NCI-H526 treated with DMSO at 0.1 percent for 48 hours (cell line): Measurements from ENCODE around the gene LMCD1.

ENCODE experiments used
- DNase-seq: peaks from one replicate; lab custom pipeline; 2025; lab: John Stamatoyannopoulos, UW

The LMCD1 gene

DNA sequence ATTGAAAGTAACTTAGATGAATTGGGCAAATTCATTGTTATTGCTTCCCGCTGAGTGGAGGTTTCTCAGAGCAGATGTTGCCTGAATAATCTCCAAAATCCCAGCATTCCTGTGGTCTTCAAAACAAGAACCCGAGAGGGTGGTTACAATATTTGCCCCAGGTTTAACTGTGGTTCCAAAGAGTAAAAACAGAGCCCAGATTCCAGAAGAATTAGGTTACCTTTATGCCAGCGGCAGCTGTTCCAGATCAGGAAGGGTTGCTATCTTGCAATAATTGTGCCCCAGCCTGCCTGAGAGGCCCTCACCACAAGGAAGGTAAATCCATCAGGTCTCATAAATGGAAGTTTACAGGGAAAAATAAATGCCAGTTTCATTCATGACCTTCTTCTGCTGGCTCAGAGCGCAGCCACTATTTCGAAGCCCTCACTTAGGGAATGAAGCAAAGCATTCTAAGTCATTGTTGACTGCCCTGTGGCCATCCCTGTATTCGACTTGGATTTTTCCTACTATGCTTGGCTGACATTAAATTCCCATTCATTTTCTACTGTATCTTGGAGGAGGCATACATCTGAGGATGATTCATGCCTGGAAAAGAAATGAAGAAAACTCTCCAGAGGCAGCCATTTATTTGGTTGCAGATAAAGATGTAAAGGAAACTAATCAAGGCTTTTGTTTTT is 88.4 kb downstream of the LMCD1 start:
- DNase-seq = no peak

- no peak for DNase-seq
Measured at GRCh38 chr3:8593021-8593827, 91.6 kb downstream of the LMCD1 start.

- DNase-seq = no peak
Measured at GRCh38 chr3:8595252-8595651, 93.6 kb downstream of the LMCD1 start.

GRCh38 chr3:8595695-8596115 is 94.1 kb downstream of the LMCD1 start:
- DNase-seq = no peak

DNA sequence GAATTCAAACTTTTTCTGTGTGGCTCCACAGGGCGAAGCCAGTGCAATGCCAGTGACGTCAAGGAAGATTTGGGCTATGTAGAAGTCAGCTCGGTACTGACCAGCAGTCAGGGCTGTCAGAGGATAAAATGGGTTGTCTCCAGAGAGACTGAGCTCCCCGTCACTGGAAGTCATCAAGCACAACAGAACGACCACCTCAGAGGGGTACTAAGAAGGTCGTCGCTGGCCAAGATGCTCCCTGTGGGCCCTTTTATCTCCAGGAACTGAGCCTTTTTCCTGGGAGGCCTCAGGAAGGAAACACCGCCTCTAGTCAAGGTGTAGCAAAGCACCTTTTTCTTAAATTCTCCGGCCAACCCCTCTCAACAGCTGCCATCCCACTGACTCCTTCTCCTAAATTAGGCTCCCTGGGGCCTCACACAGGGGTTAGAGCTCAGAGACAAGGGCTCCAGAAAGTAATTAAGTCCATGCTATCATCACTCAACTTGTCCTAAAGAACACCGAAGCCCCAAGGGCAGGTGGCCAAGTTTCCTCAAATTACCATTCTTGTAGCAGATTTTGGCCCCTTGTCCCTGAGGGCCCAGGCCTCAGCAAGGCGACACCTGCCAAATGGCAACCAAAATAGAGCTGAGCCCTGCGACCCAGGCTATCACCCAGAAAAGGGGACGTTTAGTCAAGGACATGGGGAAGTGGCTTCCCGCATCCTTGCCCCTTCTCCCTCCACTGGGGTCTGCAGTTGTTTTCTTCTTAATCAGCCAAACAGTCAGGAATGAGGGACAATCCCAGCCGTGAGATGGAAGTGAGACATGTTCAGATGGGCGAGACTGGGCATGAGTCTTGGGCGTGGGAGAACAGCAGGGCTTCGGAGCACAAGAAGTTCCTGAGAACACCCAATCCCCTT is 94.9 kb downstream of the LMCD1 start:
- DNase-seq = no peak

GRCh38 chr3:8597219-8597853 is 95.7 kb downstream of the LMCD1 start:
- no peak for DNase-seq

GRCh38 chr3:8599146-8599545 is 97.5 kb downstream of the LMCD1 start:
- no peak for DNase-seq

- no peak for DNase-seq
Measured at GRCh38 chr3:8600457-8600856, 98.8 kb downstream of the LMCD1 start.

DNA sequence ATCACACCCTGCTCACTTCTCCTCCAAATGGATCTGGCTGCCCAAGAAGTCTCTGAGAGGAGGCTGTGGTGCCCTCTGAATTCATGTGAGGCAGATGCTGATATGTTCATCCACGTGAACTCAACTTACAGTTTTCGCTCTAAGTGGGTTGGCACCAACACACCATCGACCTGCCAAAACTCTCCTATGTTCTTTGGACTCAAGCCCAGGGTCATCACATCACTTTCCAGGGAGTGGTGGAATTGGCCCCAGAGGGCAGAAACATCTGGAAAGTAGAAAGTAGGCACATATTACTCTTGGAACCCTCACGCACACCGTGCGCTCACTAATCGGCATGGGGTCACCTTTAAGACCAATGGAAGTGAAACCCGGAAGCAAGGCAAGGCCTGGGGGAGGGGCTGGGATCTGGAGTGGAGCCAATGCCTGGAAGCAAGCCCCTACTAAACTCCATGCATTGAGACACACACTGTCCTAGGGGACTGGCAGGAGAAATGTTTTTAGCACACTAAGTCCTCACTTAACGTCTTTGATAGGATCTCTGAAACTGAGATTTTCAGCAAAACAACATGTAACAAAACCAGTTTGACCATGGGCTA is 101.6 kb downstream of the LMCD1 start:
- DNase-seq = no peak

DNA sequence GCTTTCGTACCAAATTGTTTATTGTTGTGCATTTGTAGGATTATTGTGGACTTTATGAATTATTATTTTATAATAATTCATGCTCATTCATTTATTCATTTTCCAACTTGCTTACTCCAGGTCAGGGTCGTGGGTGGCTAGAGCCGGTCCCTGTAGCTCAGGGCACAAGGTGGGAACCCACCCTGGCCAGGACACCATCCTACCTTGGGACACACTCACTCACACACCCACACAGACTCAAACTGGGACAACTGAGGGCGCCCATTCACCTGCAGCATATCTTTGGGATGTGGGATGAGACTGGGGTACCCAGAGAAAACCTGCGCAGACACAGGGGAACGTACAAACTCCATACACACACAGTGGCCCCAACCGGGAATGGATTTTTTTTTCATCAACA is 102.4 kb downstream of the LMCD1 start:
- no peak for DNase-seq

- no peak for DNase-seq
Measured at GRCh38 chr3:8604988-8605387, 103.4 kb downstream of the LMCD1 start.

DNA sequence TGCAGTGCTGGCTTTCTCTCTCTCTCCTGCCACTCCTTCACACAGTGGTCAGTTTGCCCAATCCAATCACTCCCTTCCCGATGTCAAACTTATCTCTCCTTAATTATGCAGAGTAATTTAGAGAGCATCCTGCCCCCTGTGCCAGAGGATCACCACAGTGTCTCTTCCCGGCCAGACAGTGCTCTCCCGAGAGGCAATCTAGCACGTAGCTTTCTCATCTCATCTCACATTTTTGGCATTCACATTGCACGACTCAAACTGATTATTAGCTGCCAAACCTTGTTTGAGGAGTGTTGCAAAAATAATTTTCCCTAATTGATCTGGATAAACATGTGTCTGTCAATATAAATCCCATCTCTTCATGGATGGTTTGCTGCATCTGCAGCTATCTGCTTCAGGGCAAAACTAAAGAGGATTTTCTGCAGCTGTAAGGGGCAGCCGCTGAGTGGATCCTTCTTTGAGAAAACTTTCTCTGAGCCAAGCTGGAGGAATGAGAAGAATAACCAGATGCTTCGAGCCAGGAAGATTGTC is 105.1 kb downstream of the LMCD1 start:
- no peak for DNase-seq

GRCh38 chr3:8607234-8608040 is 105.8 kb downstream of the LMCD1 start:
- DNase-seq = no peak

- DNase-seq = no peak
Measured at GRCh38 chr3:8608041-8608790, 106.6 kb downstream of the LMCD1 start.

- DNase-seq = no peak
Measured at GRCh38 chr3:8608791-8609467, 107.3 kb downstream of the LMCD1 start.

DNA sequence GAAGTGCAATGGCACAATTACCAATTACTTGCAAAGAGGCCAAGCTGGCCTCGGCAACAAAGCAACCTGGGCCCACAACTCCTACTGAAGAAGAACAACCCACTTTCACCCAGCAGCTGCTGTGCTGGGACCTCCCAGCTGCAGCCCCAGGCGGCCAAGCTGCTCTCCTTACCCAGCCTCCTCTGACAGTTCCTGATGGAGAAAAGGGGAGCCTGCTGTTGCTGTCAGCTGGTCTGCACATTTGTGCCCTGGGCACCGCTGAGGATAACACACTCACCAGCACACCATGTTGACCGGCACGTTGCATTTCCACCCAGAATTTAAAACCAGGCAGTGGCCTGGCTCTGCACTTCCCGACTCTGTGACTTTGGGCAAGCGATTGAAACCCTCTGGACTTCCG is 109.3 kb downstream of the LMCD1 start:
- no peak for DNase-seq

GRCh38 chr3:8617921-8618320 is 116.3 kb downstream of the LMCD1 start:
- DNase-seq = no peak

GRCh38 chr3:8618950-8619349 is 117.3 kb downstream of the LMCD1 start:
- DNase-seq = no peak

DNA sequence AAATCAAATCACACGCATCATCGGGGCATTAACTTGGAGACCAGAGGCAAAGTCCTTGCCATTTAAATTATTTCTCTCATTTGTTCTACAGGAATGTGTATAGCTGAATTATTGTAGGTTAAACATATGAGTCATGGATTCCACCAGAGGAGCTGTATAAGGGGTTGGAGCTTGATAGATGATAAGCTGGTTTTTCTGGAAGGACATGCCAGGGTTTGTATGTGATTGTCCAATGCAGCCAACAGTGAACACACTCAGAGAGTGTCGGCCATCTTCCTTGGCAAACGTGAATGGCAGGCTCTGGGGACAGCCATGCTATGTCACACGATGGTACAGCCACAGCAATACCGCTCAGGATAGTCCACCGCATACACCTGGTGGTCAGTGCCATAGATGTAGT is 117.9 kb downstream of the LMCD1 start:
- DNase-seq = no peak
